ENCODE data around the gene HNRNPUL2. TPM values are rescaled to one million over a fixed set of nuclear protein-coding genes. Genes with fewer than 3 reads are reported as not detected.

Gene HNRNPUL2
- total and polyA plus RNA-seq, 10 of the 15 experiments (the other 5 are each of a cell fraction or from before 2014, with no cell fraction given) = 1.6 to 72.2 (median 14.9) TPM

GRCh38 chr11:62709247-62710000 is 17.8 kb downstream of the HNRNPUL2 start (continued):
- TF ChIP-seq ZBTB33 (IDR thresholded peaks at IDR 0.05) (peak; percentile 8; the same call in 1 of the 2 replicates), NFYA (IDR thresholded peaks at IDR 0.05; ENCODE audit: borderline replicate concordance, low read depth, low read length) (no peak), ZNF24 (IDR thresholded peaks at IDR 0.05) (no peak), HDAC6 (IDR thresholded peaks at IDR 0.05; ENCODE audit: unreplicated experiment) (no peak), PBX3 (IDR thresholded peaks at IDR 0.05; ENCODE audit: insufficient replicate concordance, low read depth, low read length) (peak; percentile 38), STAT3 (IDR thresholded peaks at IDR 0.05; ENCODE audit: low read depth, low read length) (0 out of 2 replicates have a peak, but pooled peaks have one; percentile 28), SIN3A (IDR thresholded peaks at IDR 0.05; ENCODE audit: low read depth, low read length) (0 out of 2 replicates have a peak, but pooled peaks have one; percentile 60), SRF (IDR thresholded peaks at IDR 0.05; ENCODE audit: low read depth in 2 of 2, low read length in 2 of 2) (peak; percentile 83 to 93), JUNB (IDR thresholded peaks at IDR 0.05) (no peak)

Data from GM12878 (cell line).